CD14-positive monocyte (primary cell): Measurements from ENCODE around the gene MVB12B. TPM values are rescaled to one million over a fixed set of nuclear protein-coding genes. Genes with fewer than 3 reads are reported as not detected.

ENCODE experiments used
- DNase-seq, 3 donors: peaks; one replicate each; pipeline ENCODE4 v3.0.0-alpha.2; 2011 to 2022
- H2AFZ ChIP-seq: 2 replicates; pipeline ENCODE4 v1.6.0; 2012; ENCODE audit warnings: mild to moderate bottlenecking, low read depth, low read length, inconsistent platforms; ENCODE audit not compliant: insufficient read depth, poor library complexity, severe bottlenecking
- H3K27ac ChIP-seq, 2 donors: 1 replicate in 1 of 2; 2 replicates in 1 of 2; pipeline ENCODE4 v1.5.1; 2012 to 2013; ENCODE audit warnings: low read length in 2 of 2, control low read depth in 1 of 2, inconsistent platforms in 1 of 2, low read depth in 1 of 2, mild to moderate bottlenecking in 1 of 2
- H3K27me3 ChIP-seq, 2 donors: one replicate each; pipeline versions ENCODE4 v1.6.0 to v1.6.1; 2011 to 2013; ENCODE audit warnings: low read length in 2 of 2; ENCODE audit not compliant: control insufficient read depth in 2 of 2, insufficient read depth in 2 of 2
- H3K36me3 ChIP-seq, 2 donors: replicated peaks in 1 of 2; 1 replicate in 1 of 2; 2 replicates in 1 of 2; pipeline versions ENCODE4 v1.5.1 to v1.6.1; 2012 to 2013; ENCODE audit warnings: low read length in 2 of 2, control low read depth in 1 of 2, inconsistent platforms in 1 of 2, mild to moderate bottlenecking in 1 of 2; ENCODE audit not compliant: insufficient read depth in 2 of 2, control insufficient read depth in 1 of 2
- H3K4me1 ChIP-seq, 2 donors: 1 replicate in 1 of 2; 2 replicates in 1 of 2; pipeline versions ENCODE4 v1.5.1 to v1.6.1; 2012 to 2013; ENCODE audit warnings: low read length in 2 of 2, control low read depth in 1 of 2, inconsistent platforms in 1 of 2, mild to moderate bottlenecking in 1 of 2, moderate library complexity in 1 of 2; ENCODE audit not compliant: insufficient read depth in 2 of 2, control insufficient read depth in 1 of 2
- H3K4me2 ChIP-seq: replicated peaks from 2 replicates; pipeline ENCODE3; 2012; ENCODE audit warnings: low read length, moderate library complexity, mild to moderate bottlenecking; ENCODE audit not compliant: poor library complexity, severe bottlenecking; ENCODE audit errors: extremely low read depth
- H3K4me3 ChIP-seq, 3 experiments: fragments of 200-600 bp in 1 of 3; sonication (generic) in 1 of 3; replicated peaks in 1 of 3; 1 replicate in 2 of 3; 2 replicates in 1 of 3; pipeline ENCODE4 v1.5.1; 2011 to 2013; ENCODE audit warnings: low read length in 3 of 3, mild to moderate bottlenecking in 3 of 3, control low read depth in 2 of 3, low read depth in 2 of 3, inconsistent platforms in 1 of 3, moderate library complexity in 1 of 3
- H3K79me2 ChIP-seq: 2 replicates; pipeline ENCODE4 v1.6.0; 2012; ENCODE audit warnings: mild to moderate bottlenecking, control low read depth, inconsistent platforms, low read length, moderate library complexity; ENCODE audit not compliant: insufficient read depth
- H3K9ac ChIP-seq: 2 replicates; pipeline ENCODE4 v1.6.0; 2017; ENCODE audit warnings: low read length, mild to moderate bottlenecking; ENCODE audit not compliant: insufficient read depth, poor library complexity, severe bottlenecking
- H3K9me3 ChIP-seq, 2 donors: replicated peaks in 1 of 2; 1 replicate in 1 of 2; 2 replicates in 1 of 2; pipeline versions ENCODE4 v1.5.1 to v1.6.1; 2012 to 2013; ENCODE audit warnings: low read length in 2 of 2, control low read depth in 1 of 2; ENCODE audit not compliant: control insufficient read depth in 1 of 2, insufficient read depth in 1 of 2
- H4K20me1 ChIP-seq: 2 replicates; pipeline ENCODE4 v1.6.0; 2012; ENCODE audit warnings: mild to moderate bottlenecking, low read length, control low read depth, moderate library complexity; ENCODE audit not compliant: insufficient read depth
- H3K27ac Mint-ChIP-seq, 7 donors: one replicate each; pipeline ENCODE4 v1.8.0; 2020; ENCODE audit warnings: mild to moderate bottlenecking in 7 of 7, mixed read lengths in 7 of 7, moderate library complexity in 6 of 7, inconsistent platforms in 2 of 7
- H3K27me3 Mint-ChIP-seq, 3 donors: one replicate each; pipeline ENCODE4 v1.8.0; 2021 to 2022; ENCODE audit warnings: low read depth in 3 of 3, mild to moderate bottlenecking in 3 of 3, mixed read lengths in 3 of 3, moderate library complexity in 3 of 3, inconsistent platforms in 1 of 3
- H3K36me3 Mint-ChIP-seq, 2 donors: one replicate each; pipeline ENCODE4 v1.8.0; 2020; ENCODE audit warnings: mixed read lengths in 2 of 2, inconsistent platforms in 1 of 2, mild to moderate bottlenecking in 1 of 2
- H3K4me1 Mint-ChIP-seq: one replicate; pipeline ENCODE4 v1.8.0; 2020; ENCODE audit warnings: mild to moderate bottlenecking, mixed read lengths
- H3K4me3 Mint-ChIP-seq, 2 donors: one replicate each; pipeline ENCODE4 v1.8.0; 2020; ENCODE audit warnings: mild to moderate bottlenecking in 2 of 2, mixed read lengths in 2 of 2, moderate library complexity in 1 of 2
- H3K9me3 Mint-ChIP-seq, 7 donors: one replicate each; pipeline ENCODE4 v1.8.0; 2020 to 2022; ENCODE audit warnings: mixed read lengths in 7 of 7, mild to moderate bottlenecking in 6 of 7, moderate library complexity in 6 of 7, inconsistent platforms in 2 of 7
- CTCF ChIP-seq: fragments of 200-600 bp; IDR thresholded peaks from one replicate; pipeline ENCODE4 v1.8.0; 2022; ENCODE audit warnings: antibody characterized with exemption, mild to moderate bottlenecking
- WGBS: methylation state at CpG from one replicate; pipeline ENCODE4 v1.1.5; 2013; ENCODE audit warnings: missing lambda C conversion rate; ENCODE audit not compliant: insufficient coverage; 5-methylcytosine and 5-hydroxymethylcytosine counted together
- intact Hi-C, 2 donors: fragments of 100-400 bp; cut with micrococcal nuclease; formaldehyde crosslinking; loops; one replicate each; pipeline versions ENCODE4 v1.15.0 to v1.15.1; 2023
- polyA plus RNA-seq, 3 donors: library from polyadenylated mRNA; depleted of rRNA in 1 of 3; unstranded in 2 of 3; stranded (reverse) in 1 of 3; fragments of 300-500 nt in 2 of 3; fragments of >200 nt in 1 of 3; fragmentation: Illumina TruSeq in 2 of 3; gene quantifications; 1 replicate in 2 of 3; 2 replicates in 1 of 3; pipeline ENCODE4 v1.2.3, GENCODE V29; 2012 to 2021

Gene MVB12B
- polyA plus RNA-seq, 3 donors = 2.8 to 8.1 (median 3.5) TPM

GRCh38 chr9:126357074-126357473 is 30.4 kb downstream of the MVB12B start:
- no peak for TF ChIP-seq CTCF
- Histone ChIP-seq H3K4me3 (no peak overlapping the region), H3K27ac (no peak overlapping the region), H4K20me1 (peaks cover 6% of the 10 kb centered on the region), H2AFZ (no peak overlapping the region), H3K9ac (no peak overlapping the region), H3K36me3 (no peaks in the 10 kb centered on the region), H3K4me1 (peaks cover 7 to 15% of the 10 kb centered on the region in 2 donors), H3K27me3 (no peaks in the 10 kb centered on the region), H3K4me2 (no peak overlapping the region), H3K9me3 (peaks cover 7 to 22% of the 10 kb centered on the region in 2 donors), H3K79me2 (peaks cover 32% of the 10 kb centered on the region)
- H3K4me3 Mint-ChIP-seq = no peak overlapping the region
- H3K27ac Mint-ChIP-seq = no peak overlapping the region
- WGBS = no CpG with 5 or more reads among the region's 1 CpG
- peaks cover 14 to 27% (median 22%) of the 10 kb centered on the region in 7 donors for H3K9me3 Mint-ChIP-seq
- peaks cover 11 to 22% of the 10 kb centered on the region in 2 donors for H3K36me3 Mint-ChIP-seq
- no peaks in the 10 kb centered on the region for H3K27me3 Mint-ChIP-seq
- no peak for DNase-seq
- peaks cover 29% of the 10 kb centered on the region for H3K4me1 Mint-ChIP-seq
- intact Hi-C loops = no loop called here

GRCh38 chr9:126360073-126360472 is 33.4 kb downstream of the MVB12B start:
- H3K4me3 Mint-ChIP-seq = no peak overlapping the region
- Histone ChIP-seq H3K79me2 (peaks cover 31% of the 10 kb centered on the region), H3K4me3 (no peak overlapping the region), H3K36me3 (peaks cover 0 to 9% of the 10 kb centered on the region in 2 donors), H3K4me1 (peaks cover 4 to 9% of the 10 kb centered on the region in 2 donors), H3K9ac (no peak overlapping the region), H3K9me3 (peaks cover 16 to 29% of the 10 kb centered on the region in 2 donors), H4K20me1 (peaks cover 6% of the 10 kb centered on the region), H3K4me2 (no peak overlapping the region), H2AFZ (no peak overlapping the region), H3K27ac (no peak overlapping the region), H3K27me3 (no peaks in the 10 kb centered on the region)
- peaks cover 10% of the 10 kb centered on the region for H3K4me1 Mint-ChIP-seq
- peaks cover 16 to 40% (median 29%) of the 10 kb centered on the region in 7 donors for H3K9me3 Mint-ChIP-seq
- no CpG with 5 or more reads among the region's 1 CpG for whole genome bisulfite sequencing
- no peak overlapping the region for H3K27ac Mint-ChIP-seq
- no peaks in the 10 kb centered on the region for H3K27me3 Mint-ChIP-seq
- intact Hi-C loops = no loop called here
- no peak for TF ChIP-seq CTCF
- DNase-seq = no peak
- peaks cover 17 to 29% of the 10 kb centered on the region in 2 donors for H3K36me3 Mint-ChIP-seq
